ES-I3 (cell line): ENCODE measurements around the gene UIMC1.
"Not testable (repeated sequence)": the region's sequence is repeated elsewhere in the genome, so short reads cannot be mapped to it uniquely, and the experiment has no call there.

Experiments
- H3K36me3 ChIP-seq: 2 replicates; pipeline ENCODE4 v1.6.1; 2013; ENCODE audit warnings: mild to moderate bottlenecking, low read length, control low read depth, moderate library complexity; ENCODE audit not compliant: insufficient read depth
- H3K4me1 ChIP-seq: 2 replicates; pipeline ENCODE4 v1.6.1; 2013; ENCODE audit warnings: mild to moderate bottlenecking, control low read depth, low read length; ENCODE audit not compliant: insufficient read depth
- H3K9ac ChIP-seq: 2 replicates; pipeline ENCODE4 v1.6.1; 2013; ENCODE audit warnings: low read depth, mild to moderate bottlenecking, low read length, moderate library complexity
- H3K9me3 ChIP-seq: 2 replicates; pipeline ENCODE4 v1.6.1; 2013; ENCODE audit warnings: mild to moderate bottlenecking, low read length, moderate library complexity; ENCODE audit not compliant: control insufficient read depth, insufficient read depth

The UIMC1 gene

GRCh38 chr5:176876506-176877431 is 129.8 kb downstream of the UIMC1 start:
- Histone ChIP-seq H3K9ac (no peak overlapping the region), H3K36me3 (no peaks in the 10 kb centered on the region), H3K4me1 (no peaks in the 10 kb centered on the region; the same call in 1 of the 2 replicates), H3K9me3 (no peaks in the 10 kb centered on the region)

- no peak overlapping the region for H3K9ac ChIP-seq
- no peaks in the 10 kb centered on the region for H3K9me3 ChIP-seq
- no peaks in the 10 kb centered on the region for H3K36me3 ChIP-seq
- no peaks in the 10 kb centered on the region; the same call in 1 of the 2 replicates for H3K4me1 ChIP-seq
These were observed 130.6 kb downstream of the UIMC1 start for GRCh38 chr5:176875783-176876505.

DNA sequence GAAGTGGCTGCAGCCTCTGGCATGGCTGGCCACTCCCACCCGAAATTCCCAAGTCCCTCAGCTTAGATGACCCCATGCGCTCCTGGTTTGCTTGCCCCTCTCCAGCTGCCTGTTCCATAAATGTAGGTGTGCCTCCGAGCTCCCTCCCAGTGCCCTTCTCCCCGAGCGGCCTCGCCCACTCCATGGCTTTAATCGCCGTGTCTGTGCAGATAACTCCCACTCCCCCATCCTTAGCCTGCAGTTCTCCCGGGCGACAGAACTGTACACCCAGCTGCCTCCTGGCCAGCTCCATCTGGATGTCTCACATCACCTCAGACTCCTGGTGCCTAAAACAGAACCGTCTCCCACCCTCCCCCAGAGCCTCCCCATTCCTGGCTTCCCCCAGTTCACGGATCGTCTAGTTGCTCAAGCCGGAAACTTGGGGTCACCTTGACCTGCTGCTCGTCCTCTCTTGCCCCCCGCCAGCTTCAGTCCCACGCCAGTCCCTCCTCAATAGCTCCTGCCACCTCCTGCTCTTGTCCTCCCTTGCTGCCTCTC is 131.5 kb downstream of the UIMC1 start:
- no peaks in the 10 kb centered on the region for H3K36me3 ChIP-seq
- no peak overlapping the region for H3K9ac ChIP-seq
- H3K4me1 ChIP-seq, result no peaks in the 10 kb centered on the region; the same call in 1 of the 2 replicates
- H3K9me3 ChIP-seq, result no peaks in the 10 kb centered on the region

DNA sequence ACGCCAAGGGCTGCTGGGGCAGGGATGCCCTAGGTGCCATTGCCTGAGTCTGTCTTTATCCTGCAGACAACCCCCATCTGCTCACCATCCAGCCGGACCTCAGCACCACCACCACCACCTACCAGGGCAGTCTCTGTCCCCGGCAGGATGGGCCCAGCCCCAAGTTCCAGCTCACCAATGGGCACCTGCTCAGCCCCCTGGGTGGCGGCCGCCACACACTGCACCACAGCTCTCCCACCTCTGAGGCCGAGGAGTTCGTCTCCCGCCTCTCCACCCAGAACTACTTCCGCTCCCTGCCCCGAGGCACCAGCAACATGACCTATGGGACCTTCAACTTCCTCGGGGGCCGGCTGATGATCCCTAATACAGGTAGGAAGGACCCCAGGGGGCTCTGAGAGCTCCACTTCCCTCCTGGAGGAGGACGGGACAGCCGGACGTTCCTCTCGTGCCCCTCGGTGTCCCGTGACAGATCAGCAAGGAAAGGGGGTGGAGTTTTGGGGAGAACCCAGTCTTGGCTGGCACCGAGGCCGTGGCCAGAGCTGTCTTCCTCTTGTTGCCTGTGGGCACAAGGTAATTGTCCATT is 132.3 kb downstream of the UIMC1 start:
- H3K4me1 ChIP-seq, result no peaks in the 10 kb centered on the region; the same call in 1 of the 2 replicates
- no peaks in the 10 kb centered on the region for H3K9me3 ChIP-seq
- no peaks in the 10 kb centered on the region for H3K36me3 ChIP-seq
- H3K9ac ChIP-seq, result no peak overlapping the region

- no peaks in the 10 kb centered on the region for H3K36me3 ChIP-seq
- no peak overlapping the region for H3K9ac ChIP-seq
- no peaks in the 10 kb centered on the region; the same call in 1 of the 2 replicates for H3K4me1 ChIP-seq
- H3K9me3 ChIP-seq, result no peaks in the 10 kb centered on the region
These were observed 132.9 kb downstream of the UIMC1 start for GRCh38 chr5:176873541-176874172.

GRCh38 chr5:176873011-176873410 is 133.6 kb downstream of the UIMC1 start:
- not testable (repeated sequence) for H3K9ac ChIP-seq, H3K9me3 ChIP-seq, H3K36me3 ChIP-seq, H3K4me1 ChIP-seq

- not testable (repeated sequence) for H3K9me3 ChIP-seq, H3K36me3 ChIP-seq, H3K9ac ChIP-seq, H3K4me1 ChIP-seq
These were observed 134.0 kb downstream of the UIMC1 start for GRCh38 chr5:176872586-176872985.

GRCh38 chr5:176870644-176871043 is 135.9 kb downstream of the UIMC1 start:
- not testable (repeated sequence) for H3K9me3 ChIP-seq, H3K4me1 ChIP-seq, H3K9ac ChIP-seq, H3K36me3 ChIP-seq

GRCh38 chr5:176870110-176870591 is 136.4 kb downstream of the UIMC1 start:
- Histone ChIP-seq H3K9ac (no peak overlapping the region), H3K9me3 (no peaks in the 10 kb centered on the region), H3K4me1 (no peaks in the 10 kb centered on the region; the same call in 1 of the 2 replicates), H3K36me3 (no peaks in the 10 kb centered on the region)

- no peaks in the 10 kb centered on the region; the same call in 1 of the 2 replicates for H3K4me1 ChIP-seq
- no peaks in the 10 kb centered on the region for H3K36me3 ChIP-seq
- no peaks in the 10 kb centered on the region for H3K9me3 ChIP-seq
- H3K9ac ChIP-seq, result no peak overlapping the region
These were observed 137.0 kb downstream of the UIMC1 start for GRCh38 chr5:176869501-176870109.

GRCh38 chr5:176868731-176869130 is 137.8 kb downstream of the UIMC1 start:
- no peaks in the 10 kb centered on the region for H3K36me3 ChIP-seq
- no peak overlapping the region for H3K9ac ChIP-seq
- peaks cover 4% of the 10 kb centered on the region; the same call in 1 of the 2 replicates for H3K4me1 ChIP-seq
- no peaks in the 10 kb centered on the region for H3K9me3 ChIP-seq

- Histone ChIP-seq H3K9ac (no peak overlapping the region), H3K9me3 (no peaks in the 10 kb centered on the region), H3K4me1 (peaks cover 8% of the 10 kb centered on the region; the same call in 1 of the 2 replicates), H3K36me3 (no peaks in the 10 kb centered on the region)
These were observed 138.5 kb downstream of the UIMC1 start for GRCh38 chr5:176868126-176868525.

DNA sequence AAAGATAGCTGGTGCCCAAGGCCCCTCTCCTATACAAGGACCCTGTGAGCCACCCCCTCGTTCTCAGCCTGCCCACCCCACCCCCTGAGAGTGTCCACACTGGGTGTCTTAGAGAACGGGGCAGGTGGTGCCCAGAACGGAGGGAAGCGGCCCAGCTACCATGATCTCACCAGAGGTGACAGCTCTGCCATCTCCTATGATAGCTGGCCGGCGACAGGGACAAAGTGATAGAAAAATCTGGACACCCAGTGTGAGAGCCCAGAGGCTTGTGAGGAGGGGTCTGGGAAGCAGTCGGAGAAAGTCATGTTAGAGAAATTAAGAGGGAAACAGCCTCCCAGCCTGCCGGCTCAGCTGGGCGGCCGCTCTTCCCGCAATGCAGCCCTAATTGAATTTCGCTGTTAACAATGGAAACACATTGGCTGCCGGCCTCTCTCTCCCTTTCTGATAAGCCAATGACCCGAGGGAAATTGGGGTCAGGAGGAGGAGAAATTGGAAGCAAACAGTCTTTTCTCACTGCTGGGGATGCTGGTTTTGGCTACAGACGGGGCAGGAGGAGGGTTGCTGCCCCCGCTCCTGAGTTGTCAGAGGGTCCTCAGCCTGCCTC is 139.8 kb downstream of the UIMC1 start:
- Histone ChIP-seq H3K4me1 (peaks cover 12% of the 10 kb centered on the region; the same call in 1 of the 2 replicates), H3K9ac (no peak overlapping the region), H3K9me3 (no peaks in the 10 kb centered on the region), H3K36me3 (no peaks in the 10 kb centered on the region)
